ENCODE data around the gene OR4B1. TPM values are rescaled to one million over a fixed set of nuclear protein-coding genes. Genes with fewer than 3 reads are reported as not detected.
A peak's percentile ranks its signal among the peaks of the same experiment; 100 is the strongest.
"Not testable (repeated sequence)": the region's sequence is repeated elsewhere in the genome, so short reads cannot be mapped to it uniquely, and the experiment has no call there.

The OR4B1 gene
- not detected for total RNA-seq
- long read RNA-seq: 0 reads

DNA sequence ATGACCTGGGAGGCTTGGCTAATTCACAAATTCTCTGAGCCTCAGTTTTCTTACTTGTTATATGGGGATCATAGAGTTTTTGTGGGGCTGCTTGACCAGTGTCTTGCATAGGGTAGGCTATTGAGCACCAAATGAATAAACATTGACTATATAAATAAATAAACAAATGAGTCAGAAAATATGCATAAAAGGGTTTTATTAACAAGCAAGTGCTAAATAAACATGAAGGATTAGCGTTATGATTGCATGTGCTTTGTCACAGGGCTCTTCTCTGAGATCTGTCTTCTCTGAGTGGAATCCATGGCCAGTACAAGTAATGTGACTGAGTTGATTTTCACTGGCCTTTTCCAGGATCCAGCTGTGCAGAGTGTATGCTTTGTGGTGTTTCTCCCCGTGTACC lies at the start of gene OR4B1:
Gene OR4B1 (plus strand): TSS at position 301 of the 400 bp plus-strand sequence. CDS start 0 bp downstream, at position 301.
- no peak for DNase-seq (ENCODE audit: low spot score)
- intact Hi-C loops (cut with DNase I): no loop called here

DNA sequence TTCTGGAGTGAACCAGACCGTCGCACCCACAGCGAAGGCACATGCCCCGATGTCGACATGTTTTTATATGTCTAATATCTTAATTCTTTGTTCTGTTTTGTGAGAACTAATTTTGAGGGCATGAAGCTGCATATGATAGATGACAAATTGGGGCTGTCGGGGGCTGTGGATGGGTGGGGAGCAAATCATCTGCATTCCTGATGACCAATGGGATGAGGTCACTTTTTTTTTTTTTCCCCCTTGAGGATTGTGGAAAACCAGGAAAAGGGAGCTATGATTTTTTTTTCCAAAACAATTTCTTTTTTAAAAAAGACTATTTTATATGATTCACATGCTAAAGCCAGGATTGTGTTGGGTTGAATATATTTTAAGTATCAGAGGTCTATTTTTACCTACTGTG lies 49.2 kb upstream of the OR4B1 start:
- intact Hi-C loops (cut with DNase I): no loop called here
- DNase-seq (ENCODE audit: low spot score): no peak

- intact Hi-C loops (cut with DNase I): loop anchor here (2.0 kb wide), 1 partner anchor 14 kb away; no protein-coding TSS in a partner anchor
These were observed 47.8 kb upstream of the OR4B1 start for GRCh38 chr11:48168815-48169214.

GRCh38 chr11:48169259-48169658 lies 47.4 kb upstream of the OR4B1 start:
- intact Hi-C loops (cut with DNase I): loop anchor here (2.0 kb wide), 1 partner anchor 14 kb away; no protein-coding TSS in a partner anchor
- DNase-seq (ENCODE audit: low spot score): no peak

More at GRCh38 chr11:48168815-48169214, 47.8 kb upstream of the OR4B1 start:
- no peak for DNase-seq (ENCODE audit: low spot score)

GRCh38 chr11:48169717-48170116 lies 46.9 kb upstream of the OR4B1 start:
- DNase-seq (ENCODE audit: low spot score): peak; percentile 85
- intact Hi-C loops (cut with DNase I): loop anchor here (2.0 kb wide), 1 partner anchor 13 kb away; no protein-coding TSS in a partner anchor

GRCh38 chr11:48170241-48171233 lies 46.1 kb upstream of the OR4B1 start:
- intact Hi-C loops (cut with DNase I): no loop called here

GRCh38 chr11:48172818-48173609 lies 43.6 kb upstream of the OR4B1 start:
- DNase-seq (ENCODE audit: low spot score): peak; percentile 85
- intact Hi-C loops (cut with DNase I): no loop called here

More at GRCh38 chr11:48170241-48171233, 46.1 kb upstream of the OR4B1 start:
- DNase-seq (ENCODE audit: low spot score): no peak

DNA sequence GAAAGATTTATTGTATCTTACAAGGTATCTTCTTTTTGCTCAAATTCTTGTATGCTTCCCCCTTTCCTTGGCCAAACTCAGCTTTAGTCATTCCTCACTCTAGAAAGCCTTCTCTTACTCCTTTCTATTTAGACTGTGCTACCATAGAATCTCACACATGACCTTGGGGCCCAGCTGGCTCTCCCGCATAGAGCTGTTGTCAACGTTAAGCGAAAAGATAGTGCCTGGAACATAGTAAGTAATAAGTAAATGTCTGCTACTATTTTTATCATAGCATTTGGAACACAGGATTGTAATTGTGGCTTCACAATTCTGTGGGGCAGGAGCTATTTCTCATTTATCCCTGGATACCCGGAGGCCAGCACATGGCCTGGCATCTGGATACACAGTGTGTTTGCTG lies 38.9 kb upstream of the OR4B1 start:
- intact Hi-C loops (cut with DNase I): no loop called here
- no peak for DNase-seq (ENCODE audit: low spot score)

DNA sequence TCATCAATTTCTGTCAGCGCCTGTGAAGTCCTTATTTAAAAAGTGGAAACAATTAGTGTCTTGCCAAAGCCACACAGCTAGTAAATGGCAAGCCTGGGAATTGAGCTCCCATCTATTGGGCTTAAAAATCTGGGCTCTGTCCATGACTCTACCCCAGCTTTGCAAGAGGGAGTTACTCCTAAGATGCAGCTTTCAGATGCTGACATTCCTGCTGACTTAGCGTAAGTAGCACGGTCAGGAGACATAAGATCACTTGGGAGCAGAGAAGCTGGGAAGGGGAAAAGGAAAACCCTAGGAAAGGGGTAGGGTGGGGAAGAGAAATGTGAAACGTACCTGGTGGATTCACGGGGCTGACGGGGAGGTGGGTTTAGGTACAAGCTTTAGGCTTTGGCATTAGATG lies 36.0 kb upstream of the OR4B1 start:
- intact Hi-C loops (cut with DNase I): no loop called here
- DNase-seq (ENCODE audit: low spot score): no peak

DNA sequence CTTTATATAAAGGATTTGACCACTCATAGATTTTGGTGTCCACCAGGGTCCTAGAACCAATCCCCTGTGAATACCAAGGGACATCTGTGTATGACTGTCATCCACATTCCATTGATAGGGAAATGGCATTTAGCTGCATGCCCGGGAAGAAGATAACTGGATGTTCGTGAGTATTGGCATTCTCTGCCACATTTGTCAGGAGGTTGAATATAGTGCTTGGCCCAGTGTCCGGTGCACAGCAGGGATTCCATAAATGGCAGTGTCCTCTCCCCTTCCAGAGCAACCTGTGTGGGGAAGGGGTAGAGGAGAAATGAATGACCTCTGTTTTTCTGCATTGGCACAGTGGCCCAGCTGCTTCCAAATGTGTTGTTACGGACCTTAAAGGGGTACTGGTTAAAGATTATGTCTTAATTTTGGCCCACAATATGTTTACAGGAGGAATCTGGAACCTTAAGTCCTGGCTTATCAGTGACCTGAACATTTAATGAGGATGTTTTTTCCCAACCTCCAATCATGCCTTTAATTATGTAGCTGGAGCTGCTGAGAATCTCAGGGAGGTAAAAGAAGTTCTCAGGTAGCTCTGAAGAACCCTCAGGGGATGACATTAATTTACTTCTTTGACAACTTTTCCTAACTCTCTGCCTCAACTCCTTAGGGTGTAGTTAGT lies 33.6 kb upstream of the OR4B1 start:
- DNase-seq (ENCODE audit: low spot score): no peak
- intact Hi-C loops (cut with DNase I): loop anchor here (2.0 kb wide), 1 partner anchor 14 kb away; no protein-coding TSS in a partner anchor

DNA sequence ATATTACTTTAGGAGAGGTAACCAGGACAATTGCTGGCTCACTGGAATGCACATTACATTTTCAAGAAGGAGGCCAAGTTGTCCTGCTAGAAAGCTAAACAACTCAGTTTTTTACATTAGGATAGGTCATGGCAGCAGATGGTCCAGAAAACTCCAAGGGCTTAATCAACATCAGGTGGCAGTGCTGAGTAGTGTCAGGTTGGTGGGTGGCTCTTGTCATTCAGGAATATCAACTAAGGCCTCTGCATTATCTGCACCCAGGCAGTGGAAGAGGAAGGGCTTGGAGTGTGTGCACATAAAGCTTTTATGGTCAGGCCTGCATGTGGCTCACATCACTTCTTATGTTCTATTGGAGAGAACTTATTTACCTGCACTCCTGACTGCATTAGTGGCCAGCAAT lies 32.2 kb upstream of the OR4B1 start:
- intact Hi-C loops (cut with DNase I): no loop called here
- no peak for DNase-seq (ENCODE audit: low spot score)

DNA sequence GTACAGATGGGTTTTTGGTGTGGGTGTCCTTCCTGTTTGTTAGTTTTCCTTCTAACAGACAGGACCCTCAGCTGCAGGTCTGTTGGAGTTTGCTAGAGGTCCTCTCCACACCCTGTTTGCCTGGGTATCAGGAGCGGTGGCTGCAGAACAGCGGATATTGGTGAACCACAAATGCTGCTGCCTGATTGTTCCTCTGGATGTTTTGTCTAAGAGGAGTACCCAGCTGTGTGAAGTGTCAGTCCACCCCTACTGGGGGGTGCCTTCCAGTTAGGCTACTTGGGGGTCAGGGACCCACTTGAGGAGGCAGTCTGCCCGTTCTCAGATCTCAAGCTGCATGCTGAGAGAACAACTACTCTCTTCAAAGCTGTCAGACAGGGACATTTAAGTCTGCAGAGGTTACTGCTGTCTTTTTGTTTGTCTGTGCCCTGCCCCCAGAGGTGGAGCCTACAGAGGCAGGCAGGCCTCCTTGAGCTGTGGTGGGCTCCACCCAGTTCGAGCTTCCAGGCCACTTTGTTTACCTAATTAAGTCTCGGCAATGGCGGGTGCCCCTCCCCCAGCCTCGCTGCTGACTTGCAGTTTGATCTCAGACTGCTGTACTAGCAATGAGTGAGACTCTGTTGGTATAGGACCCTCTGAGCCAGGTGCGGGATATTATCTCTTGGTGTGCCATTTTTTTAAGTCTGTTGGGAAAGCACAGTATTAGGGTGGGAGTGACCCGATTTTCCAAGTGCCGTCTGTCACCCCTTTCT lies 25.5 kb upstream of the OR4B1 start:
- DNase-seq (ENCODE audit: low spot score); intact Hi-C loops (cut with DNase I): not testable (repeated sequence)

DNA sequence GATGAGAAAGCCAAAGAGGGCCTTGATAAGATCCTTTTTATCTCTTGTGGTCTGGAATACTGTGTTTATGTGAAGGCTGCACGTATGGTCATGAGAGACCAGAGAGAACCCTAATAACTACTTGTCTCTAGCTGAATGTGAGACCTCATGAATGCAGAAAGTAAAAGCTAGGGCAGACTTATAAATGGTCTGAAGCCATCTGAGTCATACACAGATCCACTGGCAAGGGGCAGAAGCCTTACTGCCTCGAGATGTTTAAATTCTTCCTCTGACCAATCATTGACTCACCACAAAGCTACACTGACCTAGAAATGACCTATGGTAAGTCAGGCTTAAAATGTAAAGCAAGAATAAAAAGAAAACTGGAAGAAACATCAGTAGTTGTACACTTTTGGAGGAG lies 22.7 kb upstream of the OR4B1 start:
- intact Hi-C loops (cut with DNase I): no loop called here

GRCh38 chr11:48207881-48208280 lies 8.7 kb upstream of the OR4B1 start:
- intact Hi-C loops (cut with DNase I): no loop called here
- DNase-seq (ENCODE audit: low spot score): no peak

More for the DNA sequence above, 22.7 kb upstream of the OR4B1 start:
- DNase-seq (ENCODE audit: low spot score): no peak

- intact Hi-C loops (cut with DNase I): no loop called here
- DNase-seq (ENCODE audit: low spot score): no peak
These were observed 6.6 kb upstream of the OR4B1 start for GRCh38 chr11:48210052-48210451.

DNA sequence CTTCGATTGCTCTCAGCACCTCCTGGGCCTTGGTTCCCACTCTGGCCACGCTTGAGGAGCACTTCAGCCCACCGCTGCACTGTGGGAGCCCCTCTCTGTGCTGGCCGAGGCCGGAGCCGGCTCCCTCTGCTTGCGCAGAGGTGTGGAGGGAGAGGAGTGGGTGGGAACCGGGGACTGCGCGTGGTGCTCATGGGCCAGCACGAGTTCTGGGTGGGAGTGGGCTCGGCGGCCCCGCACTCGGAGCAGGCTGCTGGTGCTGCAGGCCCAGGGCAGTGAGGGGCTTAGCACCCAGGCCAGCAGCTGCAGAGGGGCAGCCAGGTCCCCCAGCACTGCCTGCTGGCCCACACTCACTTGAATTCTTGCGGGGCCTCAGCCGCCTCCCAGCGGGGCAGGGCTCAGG lies 12.2 kb downstream of the OR4B1 start:
- intact Hi-C loops (cut with DNase I): no loop called here
- DNase-seq (ENCODE audit: low spot score): no peak

DNA sequence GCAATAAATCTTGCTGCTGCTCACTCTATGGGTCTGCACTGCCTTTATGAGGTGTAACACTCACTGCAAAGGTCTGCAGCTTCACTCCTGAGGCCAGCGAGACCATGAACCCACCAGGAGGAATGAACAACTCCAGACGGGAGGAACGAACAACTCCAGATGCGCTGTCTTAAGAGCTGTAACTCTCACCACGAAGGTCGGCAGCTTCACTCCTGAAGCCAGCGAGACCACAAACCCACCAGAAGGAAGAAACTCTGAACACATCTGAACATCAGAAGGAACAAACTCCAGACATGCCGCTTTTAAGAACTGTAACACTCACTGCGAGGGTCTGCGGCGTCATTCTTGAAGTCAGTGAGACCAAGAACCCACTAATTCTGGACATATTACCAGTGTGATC lies 13.4 kb downstream of the OR4B1 start:
- intact Hi-C loops (cut with DNase I): not testable (repeated sequence)

GRCh38 chr11:48237727-48238126 lies 21.1 kb downstream of the OR4B1 start:
- intact Hi-C loops (cut with DNase I): no loop called here
- DNase-seq (ENCODE audit: low spot score): no peak

More for the DNA sequence above, 13.4 kb downstream of the OR4B1 start:
- not testable (repeated sequence) for DNase-seq (ENCODE audit: low spot score)

GRCh38 chr11:48242501-48242900 lies 25.9 kb downstream of the OR4B1 start:
- intact Hi-C loops (cut with DNase I): no loop called here
- DNase-seq (ENCODE audit: low spot score): no peak
